GM19452 (cell line): ENCODE results near the gene ATOX1.
"Not testable (repeated sequence)": the region's sequence is repeated elsewhere in the genome, so short reads cannot be mapped to it uniquely, and the experiment has no call there.

ENCODE experiments used
- ATAC-seq: cut with Tn5 transposase; IDR thresholded peaks from one replicate; pipeline ENCODE4 v1.9.1; 2021; ENCODE audit not compliant: unreplicated experiment

The ATOX1 gene, protein sequence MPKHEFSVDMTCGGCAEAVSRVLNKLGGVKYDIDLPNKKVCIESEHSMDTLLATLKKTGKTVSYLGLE

DNA sequence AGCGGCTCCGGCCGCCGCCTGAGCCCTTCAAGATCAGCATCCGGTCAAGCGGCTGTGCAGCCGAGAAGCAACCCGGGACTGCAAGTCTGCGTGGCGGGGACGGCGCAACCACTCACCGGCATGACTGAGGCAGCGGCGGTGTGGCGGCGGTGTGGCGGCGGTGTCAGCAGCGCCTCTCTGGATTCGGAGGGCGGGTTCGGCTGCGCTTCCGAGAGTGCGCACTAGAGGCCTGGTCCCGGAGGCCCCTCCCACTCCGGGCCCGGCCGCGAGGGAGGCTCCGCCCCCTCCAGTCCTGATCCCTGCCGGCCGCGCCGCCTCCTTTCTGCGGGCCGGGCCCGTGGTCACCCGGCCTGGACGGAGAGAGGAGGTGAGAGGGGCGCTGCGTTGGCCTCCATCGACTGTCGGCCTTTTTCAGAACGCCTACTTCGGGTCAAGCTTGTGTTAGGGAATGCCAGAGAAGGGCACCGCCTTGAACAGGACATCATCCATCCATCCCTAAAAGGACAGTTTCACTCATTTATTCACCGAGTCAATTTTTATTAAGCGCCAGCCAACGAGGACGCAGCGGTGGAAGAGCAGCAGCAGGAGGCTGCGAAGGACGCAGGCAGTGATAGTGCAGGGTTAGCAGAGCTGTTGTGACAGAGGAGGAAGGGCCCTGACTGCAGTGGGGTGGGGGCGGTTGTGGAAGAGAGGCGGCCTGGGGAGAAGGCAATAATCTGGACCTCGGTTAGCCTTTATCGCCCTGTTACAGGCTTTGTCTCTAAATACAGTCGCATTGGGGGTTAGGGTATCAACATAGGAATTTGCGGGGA is at the start of gene ATOX1:
TSS of gene ATOX1 (minus strand) at position 202 of the 812 bp plus-strand sequence. CDS start at position 122, 80 bp downstream.
- peak; percentile 98 for ATAC-seq

DNA sequence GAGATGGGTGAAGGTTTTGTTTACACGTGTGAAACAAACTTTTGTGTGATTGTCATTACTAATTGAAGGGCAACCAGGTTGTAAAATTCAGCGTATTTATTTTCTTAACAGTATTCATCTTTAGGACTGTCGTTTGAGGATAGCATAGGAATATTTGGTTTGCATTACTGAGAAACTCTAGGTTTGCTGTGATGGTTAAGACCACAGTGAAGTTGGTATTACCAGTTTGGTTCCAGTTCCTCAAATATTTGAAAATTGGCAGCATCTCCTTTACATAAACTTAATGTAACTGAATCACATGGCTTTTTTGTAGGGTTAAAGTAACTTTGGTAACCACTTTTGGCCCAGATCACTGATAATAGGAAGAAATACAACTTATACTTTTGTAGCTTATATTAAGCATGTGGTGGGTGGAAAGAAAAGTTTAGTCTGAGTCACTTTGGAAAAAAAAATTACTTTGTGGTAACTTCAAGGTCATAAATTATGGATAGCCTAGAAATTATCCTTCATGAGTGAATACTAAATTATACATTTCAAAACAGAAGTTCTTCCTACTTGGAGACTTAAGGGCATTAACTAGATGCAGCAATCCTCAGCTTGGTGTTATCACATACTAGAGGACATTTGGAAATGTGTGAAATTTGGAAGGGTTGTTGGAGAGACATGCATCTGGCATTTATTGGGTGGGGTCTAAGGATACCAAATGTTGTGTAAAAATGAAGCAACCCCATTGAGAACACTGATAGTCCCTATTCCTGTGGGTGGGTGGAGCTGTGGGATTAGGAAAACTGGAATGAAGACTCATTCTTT is 47.2 kb upstream of the ATOX1 start:
- no peak for ATAC-seq

DNA sequence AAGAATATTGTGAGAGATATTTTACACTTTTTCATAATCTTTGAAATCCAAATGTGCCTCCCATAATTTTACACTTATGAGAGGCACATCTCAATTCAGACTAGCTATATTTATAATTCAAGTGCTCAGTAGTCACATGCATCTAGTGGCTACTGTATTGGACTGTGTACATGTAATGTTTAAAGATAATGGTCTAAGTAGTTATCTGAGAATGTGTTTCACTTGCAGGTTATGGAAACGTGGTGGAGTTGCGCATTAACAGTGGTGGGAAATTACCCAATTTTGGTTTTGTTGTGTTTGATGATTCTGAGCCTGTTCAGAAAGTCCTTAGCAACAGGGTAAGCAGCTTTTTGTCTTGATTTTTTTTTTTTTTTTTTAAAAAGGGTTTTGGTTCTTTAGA is 42.1 kb upstream of the ATOX1 start:
- peak; percentile 46 for ATAC-seq

DNA sequence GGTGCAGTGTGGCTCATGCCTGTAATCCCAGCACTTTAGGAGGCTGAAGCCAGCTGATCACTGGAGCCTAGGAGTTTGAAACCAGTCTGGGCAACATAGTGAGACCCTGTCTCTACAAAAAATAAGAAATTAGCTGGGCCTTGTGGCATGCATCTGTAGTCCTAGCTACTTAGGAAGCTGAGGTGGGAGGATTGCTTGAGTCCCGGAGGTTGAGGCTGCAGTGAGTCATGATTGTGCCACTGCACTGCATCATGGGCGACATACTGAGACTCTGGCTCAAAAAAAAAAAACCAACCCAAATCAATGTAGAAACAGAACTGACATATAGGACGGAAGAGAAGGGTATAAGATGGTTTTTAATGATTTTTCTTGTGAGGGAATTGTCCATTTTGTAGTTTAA is 41.0 kb upstream of the ATOX1 start:
- no peak for ATAC-seq

DNA sequence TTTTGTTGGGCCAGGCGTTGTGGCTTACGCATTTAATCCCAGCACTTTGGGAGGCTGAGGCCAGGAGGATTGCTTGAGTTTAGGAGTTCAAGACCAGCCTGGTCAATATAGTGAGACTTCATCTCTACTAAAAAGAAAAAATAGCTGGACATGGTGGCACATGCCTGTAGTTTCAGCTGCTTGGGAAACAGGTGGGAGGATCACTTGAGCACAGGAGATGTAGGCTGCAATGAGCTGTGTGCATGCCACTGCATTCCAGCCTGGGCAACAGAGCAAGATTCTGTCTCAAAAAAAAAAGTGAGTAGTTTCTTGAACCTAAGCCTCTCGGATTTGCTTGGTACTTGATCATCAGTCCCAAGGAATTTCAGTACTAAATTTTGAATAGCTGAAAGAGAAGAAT is 40.2 kb upstream of the ATOX1 start:
- ATAC-seq: no peak

DNA sequence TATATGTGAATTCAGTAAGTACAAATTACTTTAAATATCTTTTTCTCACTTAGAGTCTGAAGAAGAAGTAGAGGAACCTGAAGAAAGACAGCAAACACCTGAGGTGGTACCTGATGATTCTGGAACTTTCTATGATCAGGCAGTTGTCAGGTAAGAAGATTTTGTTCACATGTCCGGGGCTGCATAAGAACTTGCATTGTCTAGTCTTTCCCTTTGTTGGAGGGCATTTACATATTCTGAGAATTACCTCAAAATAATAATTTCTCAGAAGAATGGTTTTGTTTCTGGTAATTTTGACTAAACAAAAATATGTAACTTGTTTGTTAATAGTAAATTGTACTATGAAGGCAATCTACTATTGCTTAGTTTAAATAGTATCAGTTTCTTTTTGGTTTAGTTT is 37.0 kb upstream of the ATOX1 start:
- no peak for ATAC-seq

DNA sequence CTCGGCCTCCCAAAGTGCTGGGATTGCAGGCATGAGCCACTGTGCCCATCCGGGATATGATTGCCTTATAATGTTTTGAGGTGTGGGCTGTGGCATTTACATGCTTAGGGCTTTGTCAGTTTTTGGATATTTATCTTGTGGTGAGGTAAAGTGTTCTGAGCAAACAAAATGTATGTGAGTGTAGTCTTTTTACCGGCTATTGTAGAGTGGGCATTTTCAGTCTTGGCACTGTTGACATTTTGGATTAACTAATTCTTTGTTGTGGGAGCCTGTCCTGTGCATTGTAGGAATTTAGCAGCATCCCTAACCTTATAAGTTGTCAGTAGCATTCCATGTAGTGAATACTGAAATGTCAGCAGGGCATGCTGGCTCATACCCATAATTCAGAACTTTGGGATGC is 34.9 kb upstream of the ATOX1 start:
- ATAC-seq: no peak

DNA sequence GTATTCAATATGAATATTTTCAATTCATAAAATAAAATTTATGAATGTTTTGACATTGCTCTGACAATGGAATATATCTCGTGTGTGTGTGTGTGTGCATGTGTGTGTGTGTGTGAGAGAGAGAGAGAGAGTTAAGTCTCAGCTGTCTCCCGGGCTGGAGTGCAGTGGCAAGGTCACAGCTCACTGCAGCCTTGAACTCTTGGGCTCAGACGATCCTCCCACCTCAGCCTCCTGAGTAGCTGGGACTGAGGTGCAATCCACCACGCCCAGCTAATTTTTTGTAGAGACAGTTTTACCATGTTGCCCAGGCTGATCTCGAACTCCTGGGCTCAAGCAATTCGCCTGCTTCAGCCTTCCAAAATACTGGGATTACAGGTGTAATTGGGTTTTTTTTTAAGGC is 29.4 kb upstream of the ATOX1 start:
- no peak for ATAC-seq

DNA sequence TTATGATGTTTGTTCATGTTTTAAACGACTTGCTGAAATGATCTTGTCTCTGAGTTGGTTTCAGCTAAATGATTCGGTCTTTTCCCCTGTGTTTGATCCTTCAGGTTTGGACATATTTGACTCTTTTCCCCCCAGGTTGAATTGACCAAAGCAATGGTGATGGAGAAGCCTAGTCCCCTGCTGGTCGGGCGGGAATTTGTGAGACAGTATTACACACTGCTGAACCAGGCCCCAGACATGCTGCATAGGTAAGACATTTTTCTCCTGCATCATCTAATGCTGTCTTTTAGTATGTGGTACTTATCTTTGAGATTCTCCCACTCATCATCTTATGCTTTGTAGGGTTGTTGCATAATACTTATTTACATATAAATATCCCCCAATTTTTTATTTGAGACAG is 28.0 kb upstream of the ATOX1 start:
- no peak for ATAC-seq

DNA sequence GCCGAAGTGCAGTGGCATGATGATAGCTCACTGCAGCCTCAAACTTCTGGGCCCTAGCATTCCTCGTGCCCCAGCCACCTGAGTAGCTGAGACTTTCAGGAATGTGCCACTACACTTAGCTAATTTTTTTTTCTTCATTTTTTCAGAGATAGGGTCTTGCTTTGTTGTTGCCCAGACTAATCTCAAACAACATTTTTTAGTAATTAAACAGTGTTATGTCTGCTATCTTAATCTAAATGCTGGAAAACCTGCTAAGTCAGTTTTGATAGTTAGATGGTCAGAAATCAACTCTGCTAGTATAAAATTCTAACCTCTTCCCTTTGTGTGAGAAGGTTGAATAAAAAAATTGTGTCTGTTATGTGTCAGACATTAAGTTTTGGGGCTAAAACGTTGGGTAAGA is 25.7 kb upstream of the ATOX1 start:
- no peak for ATAC-seq

DNA sequence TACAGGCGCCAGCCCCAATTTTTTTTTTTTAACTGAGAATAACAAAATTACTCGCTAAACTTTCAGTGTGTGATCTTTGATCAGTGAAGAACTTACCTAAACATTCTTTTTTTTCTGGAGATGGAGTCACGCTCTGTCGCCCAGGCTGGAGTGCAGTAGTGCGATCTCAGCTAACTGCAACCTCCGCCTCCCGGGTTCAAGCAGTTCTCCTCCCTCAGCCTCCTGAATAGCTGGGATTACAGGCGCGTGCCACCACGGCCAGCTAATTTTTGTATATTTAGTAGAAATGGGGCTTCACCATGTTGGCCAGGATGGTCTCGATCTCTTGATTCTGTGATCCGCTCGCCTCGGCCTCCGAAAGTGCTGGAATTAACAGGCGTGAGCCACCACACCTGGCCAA is 25.2 kb upstream of the ATOX1 start:
- not testable (repeated sequence) for ATAC-seq

DNA sequence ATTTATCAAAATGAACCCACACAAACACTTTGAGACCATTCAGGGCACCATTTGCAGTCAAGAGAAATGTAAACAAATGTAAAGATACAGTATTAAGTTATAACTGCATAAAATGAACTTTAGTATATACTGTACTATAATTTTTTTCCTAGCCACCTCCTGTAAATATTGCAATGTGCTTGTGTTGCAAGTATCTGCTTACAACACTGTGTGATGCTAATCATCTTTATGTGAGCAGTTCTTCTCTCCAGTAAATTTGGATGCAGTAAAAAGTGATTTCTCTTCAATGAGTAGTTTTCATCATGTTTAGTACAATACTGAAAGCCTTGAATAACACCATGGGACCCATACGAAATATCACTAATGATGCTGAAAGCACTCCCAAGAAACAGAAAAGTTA is 22.8 kb upstream of the ATOX1 start:
- ATAC-seq: no peak

DNA sequence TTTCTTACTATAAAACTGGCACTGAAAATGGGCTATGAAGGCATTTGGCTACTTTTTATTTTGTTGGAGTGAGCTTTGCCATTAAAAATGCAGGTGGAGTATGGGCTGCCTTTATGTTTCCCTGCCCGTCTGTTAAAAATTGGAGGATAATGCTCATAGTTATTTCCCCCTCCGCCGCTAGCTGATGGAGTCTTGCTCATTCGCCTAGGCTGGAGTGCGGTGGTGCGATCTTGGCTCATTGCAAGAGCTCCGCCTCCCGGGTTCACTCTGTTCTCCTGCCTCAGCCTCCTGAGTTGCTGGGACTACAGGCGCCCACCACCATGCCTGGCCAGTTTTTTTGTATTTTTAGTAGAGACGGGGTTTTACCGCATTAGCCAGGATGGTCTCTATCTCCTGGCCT is 21.9 kb upstream of the ATOX1 start:
- ATAC-seq: no peak

DNA sequence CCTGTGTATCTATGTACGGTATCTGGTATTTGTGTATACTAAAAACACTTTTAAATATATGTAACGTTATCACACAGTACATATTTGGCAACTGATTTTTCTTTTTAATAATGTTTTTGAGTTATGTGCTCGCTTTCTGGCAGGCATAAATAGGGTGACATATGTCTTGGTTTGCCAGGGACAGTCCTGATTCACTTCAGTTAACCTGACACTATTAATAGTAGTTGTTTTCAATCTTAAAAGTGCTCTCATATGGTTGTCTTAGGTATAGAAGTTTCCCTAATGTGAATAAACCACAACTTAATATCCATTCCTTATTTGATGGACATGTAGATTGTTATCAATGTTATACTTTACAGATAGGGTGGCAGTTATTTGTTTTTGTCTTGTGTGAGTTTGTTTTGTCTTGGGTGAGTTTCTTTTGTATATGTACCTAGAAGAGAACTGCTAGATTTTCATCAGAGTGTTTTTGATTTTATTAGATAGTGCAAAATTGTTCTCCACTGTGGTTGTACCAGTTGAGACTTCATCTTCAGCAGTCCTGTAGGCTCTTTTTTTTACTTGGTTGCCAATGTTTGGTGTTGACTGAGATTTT is 21.2 kb upstream of the ATOX1 start:
- no peak for ATAC-seq

DNA sequence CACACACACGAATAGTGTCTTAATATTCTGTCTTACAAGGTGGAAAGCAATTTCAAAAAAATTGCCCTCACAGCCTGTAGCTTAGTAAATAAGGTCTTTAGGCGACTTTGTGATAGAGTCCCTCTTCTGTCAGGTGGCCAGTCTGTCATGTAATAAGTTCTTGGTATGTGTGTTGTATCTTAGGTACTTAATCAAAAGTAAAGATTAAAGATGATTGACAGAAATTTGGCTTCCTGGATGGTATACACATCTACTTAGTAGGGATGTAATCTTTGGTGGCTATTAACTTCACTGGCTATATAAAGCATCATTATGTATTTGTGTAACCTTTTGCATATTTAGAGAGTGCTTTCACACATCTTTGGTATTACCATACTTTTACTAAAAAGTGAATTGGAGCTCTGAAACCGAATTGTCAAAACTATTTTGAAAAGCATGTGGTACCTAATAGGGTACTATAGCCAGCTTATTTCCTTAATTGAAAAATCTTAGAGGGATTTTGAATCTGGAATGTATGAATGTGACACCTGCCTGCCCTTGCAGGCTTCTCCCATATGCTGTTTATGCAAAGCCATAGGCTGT is 16.7 kb upstream of the ATOX1 start:
- ATAC-seq: no peak

DNA sequence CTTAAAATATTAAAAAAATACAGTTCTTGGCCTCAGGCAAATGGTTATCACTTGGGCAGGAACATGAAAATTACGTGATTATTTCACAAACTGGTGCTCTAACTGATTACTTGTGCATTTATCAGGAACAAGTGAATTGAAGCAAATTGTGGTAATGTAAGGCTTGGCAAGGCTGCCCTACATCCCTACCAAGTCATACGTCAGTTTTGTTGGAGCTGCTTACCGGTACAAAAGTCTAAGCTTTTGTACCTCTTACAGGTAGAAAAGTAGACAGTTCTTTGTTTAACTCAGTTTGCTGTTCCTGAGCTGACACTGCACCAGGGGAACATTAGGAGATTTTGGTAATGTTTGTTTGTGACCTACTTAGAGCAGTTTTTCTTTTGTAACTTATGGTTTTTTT is 15.5 kb upstream of the ATOX1 start:
- ATAC-seq: no peak

DNA sequence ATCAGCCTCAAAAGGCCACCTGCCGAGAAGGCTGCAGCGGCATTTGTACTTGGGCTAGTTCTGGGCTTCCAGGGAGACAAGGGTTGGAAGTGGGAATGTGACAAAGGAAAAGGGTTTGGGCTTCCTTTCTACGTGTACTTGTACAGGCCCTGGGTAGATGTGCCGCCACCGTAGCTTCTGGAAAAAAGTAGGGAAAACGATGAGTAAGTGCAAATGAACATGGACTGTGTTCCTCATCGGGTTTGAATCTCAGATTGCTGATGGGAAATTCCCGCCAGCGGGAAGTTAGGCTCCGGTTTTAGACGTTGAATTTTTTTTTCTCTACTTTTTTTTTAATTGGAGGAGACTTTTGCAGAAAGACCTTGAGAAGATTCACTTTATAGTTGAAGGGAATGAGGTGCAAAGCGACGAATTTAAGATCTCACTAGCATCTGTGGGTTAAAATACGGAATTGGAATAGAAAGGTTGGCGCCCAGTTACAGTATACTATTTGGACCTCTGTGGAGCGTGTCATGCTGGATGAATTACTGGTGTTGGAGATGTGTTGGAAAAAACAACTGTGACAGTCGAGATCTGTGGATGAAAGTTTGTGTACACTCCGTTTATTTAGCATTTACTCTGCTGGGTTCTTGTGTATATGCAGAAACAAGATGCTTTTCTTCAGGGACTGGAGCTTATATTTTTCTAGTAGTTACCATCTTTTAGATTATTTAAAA is 14.6 kb upstream of the ATOX1 start:
- no peak for ATAC-seq

DNA sequence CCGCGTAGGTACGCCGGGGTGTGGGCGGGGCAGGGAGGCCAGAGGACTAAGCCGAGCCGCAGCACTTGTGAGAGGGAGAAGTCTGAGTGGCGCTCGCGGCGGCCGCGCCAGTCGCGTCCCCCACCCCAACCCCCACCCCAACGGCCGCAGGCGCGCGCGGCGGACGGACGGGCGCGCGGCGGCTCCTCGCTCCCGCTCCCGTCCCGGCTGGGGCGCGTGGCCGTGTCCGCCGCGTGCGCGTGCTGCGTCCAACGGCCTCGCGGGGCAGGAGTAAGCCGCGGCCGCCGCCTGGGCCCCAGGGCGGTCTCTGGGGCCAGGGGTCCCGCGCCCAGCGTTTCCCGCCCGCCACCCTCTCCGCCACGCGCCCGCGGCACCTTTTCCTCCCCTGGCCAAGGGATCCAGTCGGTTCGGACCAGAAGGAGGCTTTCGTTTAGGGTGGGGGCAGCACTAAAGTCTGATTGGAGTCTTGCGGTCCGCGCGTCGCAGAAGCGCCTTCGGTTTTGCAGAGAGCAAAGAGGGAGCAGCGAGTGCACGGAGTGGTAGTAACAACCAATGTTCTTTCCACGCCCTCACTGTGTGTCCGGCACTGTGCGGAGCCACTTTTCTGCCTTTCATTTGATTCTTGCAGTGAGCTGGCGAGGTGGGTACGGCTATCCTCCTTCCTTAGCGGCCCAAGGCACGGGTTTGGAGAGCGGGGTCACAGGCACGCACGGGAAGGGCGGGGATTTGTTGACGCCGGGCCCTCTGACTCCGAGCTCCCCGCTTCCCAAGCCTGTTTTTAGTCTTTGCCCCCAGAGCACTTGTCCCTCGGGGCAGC is 13.8 kb upstream of the ATOX1 start:
- ATAC-seq: no peak

DNA sequence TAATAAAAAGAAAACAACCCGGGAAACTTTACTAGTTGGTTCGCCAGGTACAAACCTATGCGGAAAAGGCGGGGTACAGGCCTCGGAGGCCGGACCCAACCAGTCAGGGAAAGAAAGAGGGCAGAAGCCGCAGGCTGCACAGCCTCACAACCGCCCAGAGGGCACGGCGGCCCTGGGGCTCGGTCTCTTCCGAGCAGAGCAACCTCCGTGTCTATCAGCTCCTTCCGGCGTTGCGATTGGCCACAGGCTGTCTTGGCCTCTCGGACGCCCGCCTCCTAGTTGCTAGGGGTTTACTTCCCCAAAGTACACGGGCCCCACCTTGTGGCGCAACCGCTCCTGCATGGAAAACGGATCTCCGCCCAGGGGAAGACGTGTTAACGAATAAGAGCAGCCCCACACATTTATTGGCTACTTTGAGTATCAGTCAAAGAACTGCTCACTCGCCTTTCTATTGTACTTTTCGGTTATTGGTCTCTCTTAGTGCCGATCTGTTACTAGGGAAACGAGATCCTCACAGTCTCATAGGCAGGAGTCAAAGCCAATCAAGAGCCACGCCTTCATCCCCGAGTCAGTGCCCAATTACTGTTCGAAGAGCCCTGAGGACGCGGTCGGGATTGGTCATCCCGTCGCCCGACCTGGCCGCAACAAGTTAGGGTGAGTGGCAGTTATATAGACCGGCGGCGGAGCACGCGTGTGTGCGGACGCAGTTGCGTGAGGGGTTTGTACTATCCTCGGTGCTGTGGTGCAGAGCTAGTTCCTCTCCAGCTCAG is 13.0 kb upstream of the ATOX1 start, which contains the start of gene G3BP1:
TSS of gene G3BP1 (plus strand) at position 696 of the 770 bp plus-strand sequence. CDS start 14,667 bp downstream, outside the sequence.
- peak; percentile 79 for ATAC-seq
